ENCODE data around the gene TSTD2.
A peak's percentile ranks its signal among the peaks of the same experiment; 100 is the strongest.

The TSTD2 gene

GRCh38 chr9:97600531-97601227 lies 32.5 kb downstream of the TSTD2 start (continued):
- TF ChIP-seq, protein P1, sequence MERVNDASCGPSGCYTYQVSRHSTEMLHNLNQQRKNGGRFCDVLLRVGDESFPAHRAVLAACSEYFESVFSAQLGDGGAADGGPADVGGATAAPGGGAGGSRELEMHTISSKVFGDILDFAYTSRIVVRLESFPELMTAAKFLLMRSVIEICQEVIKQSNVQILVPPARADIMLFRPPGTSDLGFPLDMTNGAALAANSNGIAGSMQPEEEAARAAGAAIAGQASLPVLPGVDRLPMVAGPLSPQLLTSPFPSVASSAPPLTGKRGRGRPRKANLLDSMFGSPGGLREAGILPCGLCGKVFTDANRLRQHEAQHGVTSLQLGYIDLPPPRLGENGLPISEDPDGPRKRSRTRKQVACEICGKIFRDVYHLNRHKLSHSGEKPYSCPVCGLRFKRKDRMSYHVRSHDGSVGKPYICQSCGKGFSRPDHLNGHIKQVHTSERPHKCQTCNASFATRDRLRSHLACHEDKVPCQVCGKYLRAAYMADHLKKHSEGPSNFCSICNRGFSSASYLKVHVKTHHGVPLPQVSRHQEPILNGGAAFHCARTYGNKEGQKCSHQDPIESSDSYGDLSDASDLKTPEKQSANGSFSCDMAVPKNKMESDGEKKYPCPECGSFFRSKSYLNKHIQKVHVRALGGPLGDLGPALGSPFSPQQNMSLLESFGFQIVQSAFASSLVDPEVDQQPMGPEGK (CRISPR knock-in tag; IDR thresholded peaks at IDR 0.05; ENCODE audit: borderline replicate concordance): no peak
- TF ChIP-seq ZNF70 (CRISPR knock-in tag; IDR thresholded peaks at IDR 0.05): no peak

- no peak for ATAC-seq
- TF ChIP-seq, protein P1 (CRISPR knock-in tag; IDR thresholded peaks at IDR 0.05; ENCODE audit: borderline replicate concordance): no peak
- TF ChIP-seq BACH2 (CRISPR knock-in tag; IDR thresholded peaks at IDR 0.05; ENCODE audit: borderline replicate concordance) (no peak), ZNF8 (CRISPR knock-in tag; IDR thresholded peaks at IDR 0.05) (no peak), TOX (CRISPR knock-in tag; IDR thresholded peaks at IDR 0.05; ENCODE audit: borderline replicate concordance) (no peak), CREB5 (CRISPR knock-in tag; IDR thresholded peaks at IDR 0.05; ENCODE audit: low read depth) (no peak), ZNF565 (CRISPR knock-in tag; conservative IDR thresholded peaks at IDR 0.05; ENCODE audit: low read depth) (no peak), ESRRG (CRISPR knock-in tag; IDR thresholded peaks at IDR 0.05) (no peak), ZFP30 (CRISPR knock-in tag; IDR thresholded peaks at IDR 0.05) (no peak), ZFP3 (CRISPR knock-in tag; IDR thresholded peaks at IDR 0.05) (no peak), TSHZ2 (CRISPR knock-in tag; IDR thresholded peaks at IDR 0.05) (no peak), CSRNP3 (CRISPR knock-in tag; IDR thresholded peaks at IDR 0.05) (no peak), TCF4 (CRISPR knock-in tag; IDR thresholded peaks at IDR 0.05; ENCODE audit: borderline replicate concordance) (no peak), CSDC2 (CRISPR knock-in tag; IDR thresholded peaks at IDR 0.05) (no peak), ISL1 (CRISPR knock-in tag; IDR thresholded peaks at IDR 0.05) (no peak), ZNF70 (CRISPR knock-in tag; IDR thresholded peaks at IDR 0.05) (no peak), PPARA (CRISPR knock-in tag; IDR thresholded peaks at IDR 0.05; ENCODE audit: borderline replicate concordance) (no peak)
Measured at GRCh38 chr9:97599314-97599846, 33.8 kb downstream of the TSTD2 start.

DNA sequence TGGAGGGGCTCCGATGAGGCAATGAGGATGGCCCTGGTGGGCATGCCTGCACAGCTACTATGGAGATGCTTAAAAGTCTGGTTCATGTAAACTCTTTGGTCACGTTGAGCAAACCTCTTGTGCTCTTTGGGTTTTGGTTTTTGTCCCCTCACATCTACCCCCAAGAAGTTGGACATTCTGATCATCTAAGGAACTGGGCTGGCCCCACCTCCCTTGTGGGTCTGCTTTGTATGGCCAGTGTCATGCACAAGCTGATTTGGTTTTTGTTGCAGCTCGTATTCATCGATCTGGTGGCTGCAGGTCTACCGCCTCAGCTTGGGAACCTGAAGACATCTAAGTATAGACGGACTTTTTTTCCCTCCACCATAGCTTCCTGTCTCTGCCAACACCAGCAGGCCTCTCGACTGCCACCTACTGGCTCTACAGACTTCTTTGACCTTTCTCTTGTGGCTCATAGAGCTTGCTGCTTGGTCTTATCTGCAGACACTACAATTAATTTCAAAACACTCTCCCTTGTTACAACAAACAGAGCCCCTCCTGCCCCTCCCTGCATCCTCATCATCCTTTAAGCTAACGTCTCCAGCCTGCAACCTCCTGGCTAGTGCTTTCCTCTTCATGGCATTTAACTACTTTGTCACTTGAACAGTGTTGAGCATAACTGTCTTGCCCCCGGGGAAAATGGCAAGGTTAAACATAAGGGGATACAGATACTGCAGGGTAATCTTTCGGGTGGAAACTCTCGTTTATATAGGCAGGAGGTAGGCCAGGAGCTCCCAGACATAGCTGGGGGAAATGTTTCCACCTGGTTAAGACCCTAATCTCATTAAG lies 34.5 kb downstream of the TSTD2 start:
- ATAC-seq: peak; percentile 97
- TF ChIP-seq SNAI2 (CRISPR knock-in tag; IDR thresholded peaks at IDR 0.05): no peak
- TF ChIP-seq ZNF8 (CRISPR knock-in tag; IDR thresholded peaks at IDR 0.05): no peak
- TF ChIP-seq ZFP30 (CRISPR knock-in tag; IDR thresholded peaks at IDR 0.05): no peak
- TF ChIP-seq OSR1 (CRISPR knock-in tag; IDR thresholded peaks at IDR 0.05): no peak
- no peak for TF ChIP-seq ZFP3 (CRISPR knock-in tag; IDR thresholded peaks at IDR 0.05)
- no peak for TF ChIP-seq PPARA (CRISPR knock-in tag; IDR thresholded peaks at IDR 0.05; ENCODE audit: borderline replicate concordance)
- no peak for TF ChIP-seq BACH2 (CRISPR knock-in tag; IDR thresholded peaks at IDR 0.05; ENCODE audit: borderline replicate concordance)
- TF ChIP-seq ZNF565 (CRISPR knock-in tag; conservative IDR thresholded peaks at IDR 0.05; ENCODE audit: low read depth): no peak
- no peak for TF ChIP-seq ESRRG (CRISPR knock-in tag; IDR thresholded peaks at IDR 0.05)
- no peak for TF ChIP-seq ISL1 (CRISPR knock-in tag; IDR thresholded peaks at IDR 0.05)
- TF ChIP-seq RARB (CRISPR knock-in tag; IDR thresholded peaks at IDR 0.05): no peak
- TF ChIP-seq TCF4 (CRISPR knock-in tag; IDR thresholded peaks at IDR 0.05; ENCODE audit: borderline replicate concordance): no peak
- no peak for TF ChIP-seq CSRNP3 (CRISPR knock-in tag; IDR thresholded peaks at IDR 0.05)
- TF ChIP-seq TOX (CRISPR knock-in tag; IDR thresholded peaks at IDR 0.05; ENCODE audit: borderline replicate concordance): no peak
- no peak for TF ChIP-seq CREB5 (CRISPR knock-in tag; IDR thresholded peaks at IDR 0.05; ENCODE audit: low read depth)
